WI38 (cell line): ENCODE data around the gene OR8B2.
"Not testable (repeated sequence)": the region's sequence is repeated elsewhere in the genome, so short reads cannot be mapped to it uniquely, and the experiment has no call there.

ENCODE experiments used
- H3K4me3 ChIP-seq: 2 replicates; pipeline ENCODE4 v1.5.1; 2011; ENCODE audit warnings: low read depth, mild to moderate bottlenecking, control low read depth, low read length
- CTCF ChIP-seq: IDR thresholded peaks from 2 replicates; pipeline ENCODE4 v1.5.1; 2012; ENCODE audit warnings: low read depth, mild to moderate bottlenecking, control low read depth, low read length

The OR8B2 gene

GRCh38 chr11:124402326-124402922, 18.1 kb upstream of the OR8B2 start:
- no peak overlapping the region for H3K4me3 ChIP-seq
- peak; percentile 71 for TF ChIP-seq CTCF

GRCh38 chr11:124398924-124399323, 14.6 kb upstream of the OR8B2 start, which contains the start of gene OR8B3:
Gene OR8B3, minus strand, starts transcription at chr11:124399024. Its CDS starts 1,673 bp downstream, at chr11:124397351.
- H3K4me3 ChIP-seq: no peak within 1 kb of the TSS
- TF ChIP-seq CTCF: no peak

- not testable (repeated sequence) for H3K4me3 ChIP-seq
Observed at GRCh38 chr11:124396847-124397246, 12.5 kb upstream of the OR8B2 start.

- no peak overlapping the region for H3K4me3 ChIP-seq
- TF ChIP-seq CTCF: no peak
Observed at GRCh38 chr11:124394408-124394807, 10.1 kb upstream of the OR8B2 start.

- H3K4me3 ChIP-seq: not testable (repeated sequence)
Observed at GRCh38 chr11:124382857-124383256, 1.4 kb downstream of the OR8B2 start.

GRCh38 chr11:124380585-124380984, 3.7 kb downstream of the OR8B2 start:
- no peak for TF ChIP-seq CTCF
- no peak overlapping the region for H3K4me3 ChIP-seq

- no peak for TF ChIP-seq CTCF
- H3K4me3 ChIP-seq: no peak overlapping the region
Observed at GRCh38 chr11:124376280-124376679, 8.0 kb downstream of the OR8B2 start.

GRCh38 chr11:124359566-124359965, 24.7 kb downstream of the OR8B2 start:
- H3K4me3 ChIP-seq: no peak overlapping the region
- no peak for TF ChIP-seq CTCF
